Measurements from ENCODE around the gene MDC1.
"Not testable (repeated sequence)": the region's sequence is repeated elsewhere in the genome, so short reads cannot be mapped to it uniquely, and the experiment has no call there.

Gene MDC1, protein sequence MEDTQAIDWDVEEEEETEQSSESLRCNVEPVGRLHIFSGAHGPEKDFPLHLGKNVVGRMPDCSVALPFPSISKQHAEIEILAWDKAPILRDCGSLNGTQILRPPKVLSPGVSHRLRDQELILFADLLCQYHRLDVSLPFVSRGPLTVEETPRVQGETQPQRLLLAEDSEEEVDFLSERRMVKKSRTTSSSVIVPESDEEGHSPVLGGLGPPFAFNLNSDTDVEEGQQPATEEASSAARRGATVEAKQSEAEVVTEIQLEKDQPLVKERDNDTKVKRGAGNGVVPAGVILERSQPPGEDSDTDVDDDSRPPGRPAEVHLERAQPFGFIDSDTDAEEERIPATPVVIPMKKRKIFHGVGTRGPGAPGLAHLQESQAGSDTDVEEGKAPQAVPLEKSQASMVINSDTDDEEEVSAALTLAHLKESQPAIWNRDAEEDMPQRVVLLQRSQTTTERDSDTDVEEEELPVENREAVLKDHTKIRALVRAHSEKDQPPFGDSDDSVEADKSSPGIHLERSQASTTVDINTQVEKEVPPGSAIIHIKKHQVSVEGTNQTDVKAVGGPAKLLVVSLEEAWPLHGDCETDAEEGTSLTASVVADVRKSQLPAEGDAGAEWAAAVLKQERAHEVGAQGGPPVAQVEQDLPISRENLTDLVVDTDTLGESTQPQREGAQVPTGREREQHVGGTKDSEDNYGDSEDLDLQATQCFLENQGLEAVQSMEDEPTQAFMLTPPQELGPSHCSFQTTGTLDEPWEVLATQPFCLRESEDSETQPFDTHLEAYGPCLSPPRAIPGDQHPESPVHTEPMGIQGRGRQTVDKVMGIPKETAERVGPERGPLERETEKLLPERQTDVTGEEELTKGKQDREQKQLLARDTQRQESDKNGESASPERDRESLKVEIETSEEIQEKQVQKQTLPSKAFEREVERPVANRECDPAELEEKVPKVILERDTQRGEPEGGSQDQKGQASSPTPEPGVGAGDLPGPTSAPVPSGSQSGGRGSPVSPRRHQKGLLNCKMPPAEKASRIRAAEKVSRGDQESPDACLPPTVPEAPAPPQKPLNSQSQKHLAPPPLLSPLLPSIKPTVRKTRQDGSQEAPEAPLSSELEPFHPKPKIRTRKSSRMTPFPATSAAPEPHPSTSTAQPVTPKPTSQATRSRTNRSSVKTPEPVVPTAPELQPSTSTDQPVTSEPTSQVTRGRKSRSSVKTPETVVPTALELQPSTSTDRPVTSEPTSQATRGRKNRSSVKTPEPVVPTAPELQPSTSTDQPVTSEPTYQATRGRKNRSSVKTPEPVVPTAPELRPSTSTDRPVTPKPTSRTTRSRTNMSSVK (N-terminal part only)

DNA sequence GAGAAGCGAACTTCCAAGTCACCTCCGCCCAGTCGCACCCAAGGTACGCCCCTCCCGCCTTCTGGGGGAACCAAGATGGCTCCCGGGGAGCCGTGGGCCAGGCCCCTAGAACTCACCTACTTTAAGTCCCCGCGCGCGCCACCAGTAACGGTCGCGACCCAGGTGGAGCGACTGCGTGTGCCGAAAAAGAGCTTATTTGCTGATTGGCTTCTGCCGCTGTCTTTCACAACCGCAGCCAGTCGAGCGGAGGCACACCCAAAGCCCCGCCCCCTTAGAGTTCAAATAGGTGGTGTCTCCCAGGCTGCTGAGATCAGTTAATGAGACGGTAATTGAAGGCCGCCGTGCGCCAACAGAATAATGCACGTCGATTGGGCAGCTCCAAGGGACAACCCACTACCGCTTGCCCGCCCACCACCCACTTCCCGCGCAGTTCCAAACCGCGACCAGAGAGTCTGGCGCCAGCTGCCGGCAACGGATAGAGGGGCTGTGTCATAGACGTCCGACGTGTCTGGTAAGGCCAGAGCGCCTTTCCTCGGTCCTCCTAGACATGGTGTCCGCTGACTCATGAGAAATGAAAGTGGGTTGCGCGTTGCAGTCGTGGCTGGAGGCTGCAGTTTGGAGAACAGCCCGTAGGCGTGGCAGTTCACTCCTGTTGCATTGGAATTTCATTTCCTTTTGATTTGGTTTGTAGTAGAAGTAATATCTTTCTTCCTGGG lies at the start of gene MDC1:
TSS of gene MDC1 (minus strand) at position 153 of the 716 bp plus-strand sequence. CDS start 2,106 bp downstream, outside the sequence.
- DNase-seq = peak; percentile 100

- DNase-seq = no peak
These were observed 49.5 kb upstream of the MDC1 start for GRCh38 chr6:30766461-30767157.

- not testable (repeated sequence) for DNase-seq
These were observed 48.4 kb upstream of the MDC1 start for GRCh38 chr6:30765495-30765894.

GRCh38 chr6:30764490-30765043 lies 47.5 kb upstream of the MDC1 start:
- not testable (repeated sequence) for DNase-seq

DNA sequence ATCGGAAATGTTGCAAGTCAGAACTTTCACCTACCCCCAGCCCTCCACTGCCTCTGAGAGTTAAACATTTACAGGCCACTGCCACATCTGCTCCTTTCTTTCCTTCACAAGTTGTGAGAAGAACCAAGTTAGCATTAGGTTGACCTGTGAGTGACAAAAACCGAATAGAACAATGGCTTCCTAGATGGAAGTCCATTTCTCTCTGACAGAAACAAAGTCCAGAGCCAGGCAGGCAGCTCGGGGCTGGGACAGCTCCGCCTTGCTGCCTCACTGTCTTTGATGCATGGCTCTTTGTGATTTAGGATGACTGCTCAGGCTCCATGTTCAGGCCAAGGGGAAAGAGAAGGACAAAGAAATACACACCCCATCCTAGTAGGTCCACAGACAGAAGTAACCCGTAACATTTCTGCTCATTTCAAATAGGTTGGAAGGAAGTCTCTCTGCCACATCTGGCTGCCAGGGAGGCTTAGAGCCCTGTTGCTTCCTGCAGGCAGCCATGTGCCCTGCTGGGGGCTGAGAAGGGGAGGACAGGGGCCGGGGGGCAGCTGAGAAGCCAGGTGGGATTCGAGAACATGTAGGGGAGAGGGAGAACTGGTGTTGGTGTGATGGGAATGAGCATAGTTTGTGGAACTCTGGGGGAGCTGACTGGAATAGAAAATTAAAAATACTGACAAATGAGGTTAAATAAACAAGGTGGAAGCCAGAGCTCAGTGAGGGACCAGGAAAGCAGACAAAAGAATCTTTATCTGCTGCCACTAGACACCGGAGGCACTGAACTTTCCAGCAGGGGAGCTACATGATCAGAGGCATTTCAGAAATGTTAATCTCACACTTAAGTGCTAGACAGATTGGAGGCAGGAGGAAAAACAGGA lies 46.8 kb upstream of the MDC1 start:
- DNase-seq = no peak

DNA sequence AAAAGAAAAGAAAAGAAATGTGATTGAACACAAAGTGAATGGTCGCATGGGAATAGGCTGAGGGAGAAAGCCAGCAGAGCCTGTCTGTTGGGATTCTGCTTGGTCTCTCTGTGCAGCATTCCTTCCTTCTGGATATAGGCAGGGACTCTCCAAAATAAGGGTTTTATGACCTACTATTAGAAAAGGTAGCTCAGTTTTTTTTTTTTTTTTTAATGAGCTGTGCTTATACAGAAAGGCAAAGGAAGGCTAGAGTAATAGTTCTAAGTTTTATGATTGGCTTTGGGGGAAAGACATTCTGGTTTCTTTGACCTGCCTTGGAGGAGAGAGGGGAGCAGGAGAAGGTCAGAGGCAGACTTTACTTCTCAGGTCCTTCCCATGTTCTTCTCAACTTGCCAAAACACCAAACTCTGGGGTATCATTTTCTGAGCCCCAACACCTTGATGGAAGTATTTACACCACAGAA lies 46.1 kb upstream of the MDC1 start:
- no peak for DNase-seq

DNA sequence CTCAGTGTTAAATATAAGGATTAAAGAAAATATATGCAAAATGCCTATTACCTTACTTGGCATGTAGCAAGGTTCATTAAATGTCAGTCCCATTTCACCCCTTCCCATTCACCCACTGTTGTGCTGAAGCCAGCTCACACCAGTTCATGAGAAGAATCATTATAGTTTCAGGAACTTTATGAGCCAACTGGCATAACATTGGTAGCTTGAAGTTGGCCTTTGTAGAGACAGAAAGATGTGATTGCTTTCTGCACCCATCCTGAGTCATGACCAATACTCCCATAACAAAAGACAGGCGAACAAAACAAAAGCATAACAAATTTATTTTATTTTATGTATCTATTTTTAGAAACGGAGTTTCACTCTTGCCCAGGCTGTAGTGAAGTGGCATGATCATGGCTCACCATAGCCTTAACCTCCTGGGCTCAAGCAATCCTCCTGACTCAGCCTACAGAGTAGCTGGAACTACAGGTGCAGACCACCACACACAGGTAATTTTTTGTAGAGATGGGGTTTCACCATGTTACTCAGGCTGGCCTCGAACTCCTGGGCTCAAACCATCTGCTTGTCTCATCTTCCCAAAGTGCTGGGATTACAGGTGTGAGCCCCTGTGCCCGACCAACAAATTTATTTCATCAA lies 44.8 kb upstream of the MDC1 start:
- no peak for DNase-seq

DNA sequence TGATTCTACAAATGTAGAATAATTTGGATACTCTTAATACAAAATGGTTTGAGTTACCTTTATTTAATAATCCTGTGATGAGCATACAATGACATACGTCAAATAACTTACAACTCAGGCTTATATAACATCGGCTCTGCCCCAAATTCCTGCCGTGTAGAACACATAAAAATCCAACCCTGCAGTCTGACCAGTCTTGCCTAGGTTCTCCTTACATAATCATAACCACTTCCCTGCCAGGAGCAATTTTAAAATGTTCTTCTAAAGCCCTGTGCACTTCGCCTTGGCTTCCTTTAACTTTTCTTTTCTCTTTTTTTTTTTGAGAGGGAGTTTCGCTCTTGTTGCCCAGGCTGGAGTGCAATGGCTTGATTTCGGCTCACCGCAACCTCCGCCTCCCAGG lies 43.5 kb upstream of the MDC1 start:
- DNase-seq = no peak

GRCh38 chr6:30759575-30760239 lies 42.6 kb upstream of the MDC1 start:
- DNase-seq = no peak

DNA sequence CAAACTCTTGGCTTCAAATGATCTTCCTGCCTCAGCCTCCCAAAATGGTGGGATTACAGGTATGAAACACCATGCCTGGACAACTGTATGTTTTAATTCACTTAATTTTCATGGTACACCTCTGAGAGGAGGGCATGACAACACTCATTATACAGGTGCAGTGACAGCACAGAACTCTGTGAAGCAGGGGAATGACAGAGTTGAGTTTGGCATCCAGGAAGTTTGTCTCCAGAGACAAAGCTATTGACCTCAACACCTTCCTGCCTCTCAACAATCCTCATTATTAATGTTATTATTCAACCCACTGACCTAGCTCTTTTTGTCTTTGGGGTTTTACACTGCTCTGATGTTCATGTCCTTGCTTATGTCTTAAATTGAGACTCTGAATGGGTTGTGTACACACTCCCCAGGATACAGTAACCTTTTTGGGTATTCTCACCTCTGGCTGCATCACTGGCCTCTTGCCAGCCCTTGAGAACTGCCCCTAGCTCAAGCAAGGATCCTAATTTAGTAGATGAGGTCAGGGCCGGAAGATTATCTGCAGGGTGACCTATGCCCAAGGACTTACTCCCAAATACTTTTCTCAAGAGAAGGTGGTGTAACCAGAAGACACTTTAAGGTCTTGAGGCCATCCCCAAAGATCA lies 40.3 kb upstream of the MDC1 start:
- DNase-seq = no peak

- not testable (repeated sequence) for DNase-seq
These were observed 39.4 kb upstream of the MDC1 start for GRCh38 chr6:30756405-30757003.

DNA sequence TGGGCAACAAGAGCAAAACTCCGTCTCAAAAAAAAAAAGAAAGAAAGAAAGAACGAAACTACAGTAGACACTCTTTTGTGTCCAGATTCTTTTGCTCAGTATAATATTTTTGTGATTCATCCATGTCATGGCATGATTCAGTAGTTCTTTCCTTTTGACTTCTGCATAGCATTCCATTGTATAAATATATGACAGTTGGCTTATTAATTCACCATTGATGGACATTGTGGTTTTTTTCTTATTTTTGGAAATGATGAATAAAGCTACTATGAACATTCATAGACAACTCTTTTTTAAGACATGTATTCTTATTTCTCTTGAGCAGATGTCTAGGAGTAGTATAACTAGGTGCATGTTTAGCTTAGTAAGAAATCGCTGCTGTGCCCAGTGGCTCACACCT lies 37.5 kb upstream of the MDC1 start:
- no peak for DNase-seq

DNA sequence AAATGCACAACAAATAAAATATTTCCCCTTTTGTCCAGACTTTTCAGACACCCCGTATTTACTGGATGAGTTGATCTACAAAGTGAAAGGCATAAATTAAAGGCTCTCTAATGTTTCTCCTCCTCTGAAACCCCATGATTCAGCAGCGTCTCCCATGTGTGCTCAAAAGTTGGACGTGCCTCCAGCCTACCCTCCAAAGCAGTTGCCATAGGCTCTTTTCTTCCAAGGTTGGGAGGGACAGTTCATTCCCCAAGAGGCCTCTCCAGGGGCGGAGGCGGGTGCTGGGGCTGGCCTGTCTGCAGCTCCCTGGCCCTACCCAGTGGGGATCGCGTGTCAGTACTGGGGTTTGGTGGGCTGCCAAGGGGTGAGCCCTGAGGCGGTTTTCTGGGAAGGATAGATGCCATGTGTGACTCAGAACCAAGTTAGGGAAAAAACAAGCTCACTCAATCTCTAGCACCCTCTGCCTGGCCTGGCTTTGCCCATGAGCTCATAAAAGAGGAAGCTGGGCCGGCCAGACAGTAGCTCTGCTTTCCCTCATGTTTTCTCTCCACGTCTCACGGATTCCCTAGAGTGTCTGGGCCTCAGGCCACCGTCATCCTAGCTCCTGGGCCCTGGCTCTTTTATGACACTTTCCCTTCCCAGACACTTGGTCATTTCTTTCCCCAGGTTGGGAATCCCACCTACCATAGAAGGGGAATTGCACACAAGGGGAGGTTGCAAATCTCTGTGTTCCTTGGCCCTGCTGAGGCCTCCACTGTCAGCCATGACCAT lies 35.3 kb upstream of the MDC1 start:
- no peak for DNase-seq

- no peak for DNase-seq
These were observed 33.2 kb upstream of the MDC1 start for GRCh38 chr6:30750379-30750668.

DNA sequence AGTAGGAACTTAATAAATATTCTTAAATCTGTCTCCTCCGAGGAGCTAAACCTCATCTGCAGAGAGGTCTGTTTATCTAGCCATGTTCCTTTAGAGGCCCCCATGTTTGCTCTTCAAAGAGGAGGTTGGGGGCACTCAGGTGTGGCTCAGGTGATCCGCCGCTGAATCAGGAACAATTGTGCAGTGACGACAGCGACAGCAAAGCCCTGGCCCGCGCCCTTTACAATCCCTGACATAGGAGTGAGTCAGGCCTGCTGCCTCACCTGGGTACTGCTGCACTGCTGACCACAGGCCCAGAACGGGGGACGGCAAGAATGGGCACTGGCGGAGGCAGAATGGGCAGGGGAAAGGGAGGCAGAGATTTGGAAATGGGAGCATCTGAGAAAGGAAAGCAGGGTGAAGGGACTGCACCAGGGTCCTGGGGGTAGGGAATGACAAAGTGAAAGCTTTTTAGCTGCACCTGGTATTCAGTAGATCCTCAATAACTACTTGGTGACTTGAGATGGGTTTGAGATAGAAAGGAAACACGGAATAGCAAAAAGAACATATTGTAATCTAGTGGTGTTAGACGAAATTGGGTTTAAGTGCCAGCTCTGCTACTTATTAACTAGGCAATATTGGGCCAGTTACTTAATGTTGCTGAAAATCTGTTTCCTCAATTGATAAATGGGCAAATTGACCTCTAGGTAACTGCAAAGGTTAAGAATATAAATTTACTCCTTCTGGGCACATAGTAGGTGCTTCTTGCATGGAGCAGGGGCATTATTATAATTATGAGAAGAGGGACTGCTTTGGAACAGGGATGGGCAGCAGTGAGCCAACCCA lies 32.7 kb upstream of the MDC1 start:
- no peak for DNase-seq

GRCh38 chr6:30748851-30749540 lies 31.9 kb upstream of the MDC1 start:
- no peak for DNase-seq
